H9 (cell line): Measurements from ENCODE around the gene SLC6A15. TPM values are rescaled to one million over a fixed set of nuclear protein-coding genes. Genes with fewer than 3 reads are reported as not detected.

ENCODE experiments used
- DNase-seq: peaks from one replicate; pipeline ENCODE4 v3.0.0-alpha.2; 2017
- H2AFZ ChIP-seq: one replicate; pipeline ENCODE4 v1.6.1; 2013; ENCODE audit warnings: mild to moderate bottlenecking, low read length, control low read depth, moderate library complexity
- H2AK5ac ChIP-seq: 2 replicates; pipeline ENCODE4 v1.6.1; 2013; ENCODE audit warnings: low read length, control low read depth, mixed read lengths; ENCODE audit not compliant: insufficient read length
- H2BK120ac ChIP-seq: one replicate; pipeline ENCODE4 v1.6.1; 2013; ENCODE audit warnings: low read depth, mild to moderate bottlenecking, low read length, control low read depth, inconsistent platforms; ENCODE audit not compliant: poor library complexity, severe bottlenecking
- H2BK12ac ChIP-seq: 2 replicates; pipeline ENCODE4 v1.6.1; 2013; ENCODE audit warnings: low read length, control low read depth, mixed read lengths, low read depth; ENCODE audit not compliant: insufficient read length
- H2BK15ac ChIP-seq: 2 replicates; pipeline ENCODE4 v1.6.1; 2013; ENCODE audit warnings: low read depth, low read length, control low read depth
- H2BK20ac ChIP-seq: one replicate; pipeline ENCODE4 v1.6.1; 2013; ENCODE audit warnings: low read depth, mild to moderate bottlenecking, low read length, control low read depth, inconsistent platforms; ENCODE audit not compliant: poor library complexity, severe bottlenecking
- H2BK5ac ChIP-seq: 2 replicates; pipeline ENCODE4 v1.6.1; 2013; ENCODE audit warnings: low read length, control low read depth, mixed read lengths; ENCODE audit not compliant: insufficient read length
- H3K14ac ChIP-seq: 2 replicates; pipeline ENCODE4 v1.6.1; 2013; ENCODE audit warnings: low read length, control low read depth; ENCODE audit not compliant: insufficient read depth
- H3K18ac ChIP-seq: 2 replicates; pipeline ENCODE4 v1.6.1; 2013; ENCODE audit warnings: low read depth, mild to moderate bottlenecking, mixed read lengths, low read length, control low read depth; ENCODE audit not compliant: insufficient read length
- H3K23ac ChIP-seq: 2 replicates; pipeline ENCODE4 v1.6.1; 2013; ENCODE audit warnings: low read length, control low read depth, mixed read lengths, low read depth; ENCODE audit not compliant: insufficient read length
- H3K23me2 ChIP-seq: 2 replicates; pipeline ENCODE4 v1.6.1; 2013; ENCODE audit warnings: low read depth, mild to moderate bottlenecking, mixed read lengths, low read length, control low read depth; ENCODE audit not compliant: insufficient read length, poor library complexity, severe bottlenecking
- H3K27ac ChIP-seq: 2 replicates; pipeline ENCODE4 v1.5.1; 2013; ENCODE audit warnings: low read length, control low read depth, mixed read lengths, low read depth; ENCODE audit not compliant: insufficient read length
- H3K27me3 ChIP-seq: 2 replicates; pipeline ENCODE4 v1.6.1; 2013; ENCODE audit warnings: low read length, control low read depth, inconsistent platforms; ENCODE audit not compliant: insufficient read depth
- H3K4ac ChIP-seq: 2 replicates; pipeline ENCODE4 v1.6.1; 2013; ENCODE audit warnings: low read depth, mild to moderate bottlenecking, control low read depth, inconsistent platforms, low read length, moderate library complexity
- H3K4me1 ChIP-seq: 2 replicates; pipeline ENCODE4 v1.6.1; 2013; ENCODE audit warnings: low read length, control low read depth, inconsistent platforms; ENCODE audit not compliant: insufficient read depth
- H3K4me2 ChIP-seq: 2 replicates; pipeline ENCODE4 v1.6.1; 2013; ENCODE audit warnings: low read length, control low read depth, mixed read lengths; ENCODE audit not compliant: insufficient read length, insufficient read depth
- H3K56ac ChIP-seq: 2 replicates; pipeline ENCODE4 v1.6.1; 2013; ENCODE audit warnings: low read depth, mild to moderate bottlenecking, mixed read lengths, low read length, control low read depth; ENCODE audit not compliant: insufficient read length
- H3K79me1 ChIP-seq: 2 replicates; pipeline ENCODE4 v1.6.1; 2013; ENCODE audit warnings: low read depth, mild to moderate bottlenecking, moderate library complexity, low read length, control low read depth, inconsistent platforms; ENCODE audit not compliant: insufficient read depth, poor library complexity, severe bottlenecking
- H3K79me2 ChIP-seq: 2 replicates; pipeline ENCODE4 v1.6.1; 2013; ENCODE audit warnings: low read length, control low read depth, inconsistent platforms; ENCODE audit not compliant: insufficient read depth
- H3K9ac ChIP-seq: 2 replicates; pipeline ENCODE4 v1.6.1; 2013; ENCODE audit warnings: low read length, control low read depth, mixed read lengths; ENCODE audit not compliant: insufficient read length; ENCODE audit errors: extremely low read depth
- H3K9me3 ChIP-seq: one replicate; pipeline ENCODE4 v1.6.1; 2013; ENCODE audit warnings: low read depth, low read length, inconsistent platforms; ENCODE audit not compliant: control insufficient read depth
- H3T11ph ChIP-seq: one replicate; pipeline ENCODE4 v1.6.1; 2013; ENCODE audit warnings: mild to moderate bottlenecking, low read length, control low read depth, inconsistent platforms
- H4K20me1 ChIP-seq: one replicate; pipeline ENCODE4 v1.6.1; 2013; ENCODE audit not compliant: control insufficient read depth, insufficient read length, insufficient read depth
- H4K5ac ChIP-seq: 2 replicates; pipeline ENCODE4 v1.6.1; 2013; ENCODE audit warnings: low read depth, mild to moderate bottlenecking, mixed read lengths, low read length, control low read depth; ENCODE audit not compliant: insufficient read length
- H4K8ac ChIP-seq: replicated peaks from 2 replicates; pipeline ENCODE4 v1.6.1; 2013; ENCODE audit warnings: low read length, control low read depth, mixed read lengths, low read depth; ENCODE audit not compliant: insufficient read length
- H4K91ac ChIP-seq: 2 replicates; pipeline ENCODE4 v1.6.1; 2013; ENCODE audit warnings: low read depth, mild to moderate bottlenecking, moderate library complexity, mixed read lengths, low read length, control low read depth; ENCODE audit not compliant: insufficient read length
- H3K27ac Mint-ChIP-seq, 3 experiments: 2 replicates in 2 of 3; 3 replicates in 1 of 3; pipeline ENCODE4 v1.8.0; 2020 to 2021; ENCODE audit warnings: mixed read lengths in 3 of 3, mild to moderate bottlenecking in 1 of 3, moderate library complexity in 1 of 3
- H3K27me3 Mint-ChIP-seq: 2 replicates; pipeline ENCODE4 v1.8.0; 2021; ENCODE audit warnings: low read depth, mild to moderate bottlenecking, moderate library complexity, mixed read lengths
- H3K36me3 Mint-ChIP-seq, 3 experiments: 2 replicates in 2 of 3; 3 replicates in 1 of 3; pipeline ENCODE4 v1.8.0; 2020 to 2021; ENCODE audit warnings: low read depth in 3 of 3, mixed read lengths in 3 of 3; ENCODE audit not compliant: insufficient read depth in 1 of 3
- H3K4me1 Mint-ChIP-seq, 2 experiments: 2 replicates each; pipeline ENCODE4 v1.8.0; 2020; ENCODE audit warnings: mixed read lengths in 2 of 2
- H3K4me3 Mint-ChIP-seq, 2 experiments: 2 replicates in 1 of 2; 3 replicates in 1 of 2; pipeline ENCODE4 v1.8.0; 2020 to 2021; ENCODE audit warnings: mild to moderate bottlenecking in 2 of 2, mixed read lengths in 2 of 2, moderate library complexity in 1 of 2
- H3K9me3 Mint-ChIP-seq, 2 experiments: 2 replicates in 1 of 2; 3 replicates in 1 of 2; pipeline ENCODE4 v1.8.0; 2020; ENCODE audit warnings: mild to moderate bottlenecking in 2 of 2, mixed read lengths in 2 of 2, moderate library complexity in 1 of 2
- WGBS: extraction: QIAGEN DNeasy Blood & Tissue Kit; methylation state at CpG from one replicate; pipeline ENCODE4 v1.1.7; 2013; ENCODE audit warnings: missing lambda C conversion rate, low lambda C conversion rate, mixed read lengths; ENCODE audit not compliant: insufficient read length; ENCODE audit errors: extremely low coverage; 5-methylcytosine and 5-hydroxymethylcytosine counted together
- total RNA-seq: library from RNA; stranded (reverse); gene quantifications from 2 replicates; pipeline ENCODE4 v1.2.1, GENCODE V29; 2021
- TF ChIP-seq, protein P1 (sequence below): fragments of 200-600 bp; sonication (generic); conservative IDR thresholded peaks from 3 replicates; pipeline ENCODE4 v1.8.0; 2021; ENCODE audit warnings: antibody characterized with exemption, mild to moderate bottlenecking

Gene SLC6A15
- total RNA-seq, 1 experiment from 2014 or later: 12.9 TPM

DNA sequence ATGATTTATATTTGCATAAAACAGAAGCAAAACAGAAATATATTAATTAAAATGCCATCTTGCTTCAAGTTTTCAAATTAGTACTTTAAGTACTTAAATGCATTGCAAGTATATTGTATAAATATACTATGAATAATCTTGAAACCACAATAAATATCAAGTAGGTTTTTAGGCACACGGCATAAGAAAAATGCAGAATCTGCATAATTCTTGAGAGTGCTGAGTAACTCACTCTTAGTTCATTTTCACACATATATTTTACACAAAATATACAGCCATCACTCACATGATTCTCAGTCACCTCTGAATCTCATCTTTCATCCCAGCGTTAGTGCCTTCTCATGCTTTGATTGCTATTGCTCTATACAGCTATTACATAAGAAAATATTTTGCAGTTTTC lies 51.9 kb downstream of the SLC6A15 start:
- H3K9me3 Mint-ChIP-seq: no peaks in the 10 kb centered on the region
- no peak overlapping the region for H4K91ac ChIP-seq
- no peaks in the 10 kb centered on the region for H3K79me1 ChIP-seq
- 0 out of 4 replicates have a peak, but pooled peaks cover 0 to 2% of the 10 kb centered on the region in 2 experiments for H3K4me1 Mint-ChIP-seq
- no peaks in the 10 kb centered on the region for H3K27me3 ChIP-seq
- H3K18ac ChIP-seq: no peak overlapping the region
- H3K4ac ChIP-seq: no peak overlapping the region
- no peaks in the 10 kb centered on the region for H3K4me1 ChIP-seq
- H2BK15ac ChIP-seq: no peak overlapping the region
- DNase-seq: no peak
- H2BK120ac ChIP-seq: no peak overlapping the region
- no peak overlapping the region for H3K27ac ChIP-seq
- H4K8ac ChIP-seq: no peak overlapping the region
- TF ChIP-seq, protein P1, sequence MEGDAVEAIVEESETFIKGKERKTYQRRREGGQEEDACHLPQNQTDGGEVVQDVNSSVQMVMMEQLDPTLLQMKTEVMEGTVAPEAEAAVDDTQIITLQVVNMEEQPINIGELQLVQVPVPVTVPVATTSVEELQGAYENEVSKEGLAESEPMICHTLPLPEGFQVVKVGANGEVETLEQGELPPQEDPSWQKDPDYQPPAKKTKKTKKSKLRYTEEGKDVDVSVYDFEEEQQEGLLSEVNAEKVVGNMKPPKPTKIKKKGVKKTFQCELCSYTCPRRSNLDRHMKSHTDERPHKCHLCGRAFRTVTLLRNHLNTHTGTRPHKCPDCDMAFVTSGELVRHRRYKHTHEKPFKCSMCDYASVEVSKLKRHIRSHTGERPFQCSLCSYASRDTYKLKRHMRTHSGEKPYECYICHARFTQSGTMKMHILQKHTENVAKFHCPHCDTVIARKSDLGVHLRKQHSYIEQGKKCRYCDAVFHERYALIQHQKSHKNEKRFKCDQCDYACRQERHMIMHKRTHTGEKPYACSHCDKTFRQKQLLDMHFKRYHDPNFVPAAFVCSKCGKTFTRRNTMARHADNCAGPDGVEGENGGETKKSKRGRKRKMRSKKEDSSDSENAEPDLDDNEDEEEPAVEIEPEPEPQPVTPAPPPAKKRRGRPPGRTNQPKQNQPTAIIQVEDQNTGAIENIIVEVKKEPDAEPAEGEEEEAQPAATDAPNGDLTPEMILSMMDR: no peak
- H3K14ac ChIP-seq: no peak overlapping the region
- no peaks in the 10 kb centered on the region for H3K36me3 Mint-ChIP-seq
- no peaks in the 10 kb centered on the region for H3K23me2 ChIP-seq
- H3K4me3 Mint-ChIP-seq: no peak overlapping the region
- no peak overlapping the region for H3K27ac Mint-ChIP-seq
- WGBS: no CpG with 5 or more reads among the region's 2 CpGs
- H2BK12ac ChIP-seq: no peak overlapping the region
- H3T11ph ChIP-seq: no peak overlapping the region
- H2BK5ac ChIP-seq: no peak overlapping the region
- no peak overlapping the region for H3K23ac ChIP-seq
- no peak overlapping the region for H3K9ac ChIP-seq
- no peak overlapping the region for H3K56ac ChIP-seq
- H3K79me2 ChIP-seq: no peaks in the 10 kb centered on the region
- H3K27me3 Mint-ChIP-seq: no peaks in the 10 kb centered on the region
- H2AK5ac ChIP-seq: no peak overlapping the region
- no peak overlapping the region for H2BK20ac ChIP-seq
- H3K9me3 ChIP-seq: no peaks in the 10 kb centered on the region
- H2AFZ ChIP-seq: no peak overlapping the region
- H4K5ac ChIP-seq: no peak overlapping the region
- no peaks in the 10 kb centered on the region for H4K20me1 ChIP-seq
- H3K4me2 ChIP-seq: no peak overlapping the region
